ENCODE measurements around the gene PKP4. TPM values are rescaled to one million over a fixed set of nuclear protein-coding genes. Genes with fewer than 3 reads are reported as not detected.

The PKP4 gene
- total RNA-seq, 1 donor from 2014 or later: 62.9 TPM

- Mint-ChIP-seq H3K4me3 (ENCODE audit: low read depth) (no peak overlapping the region), H3K9me3 (ENCODE audit: low read depth) (no peaks in the 10 kb centered on the region), H3K27me3 (peaks cover 10% of the 10 kb centered on the region), H3K36me3 (ENCODE audit: insufficient read depth) (no peaks in the 10 kb centered on the region), H3K4me1 (ENCODE audit: low read depth) (peaks cover 8% of the 10 kb centered on the region), H3K27ac (no peak overlapping the region)
- DNase-seq (ENCODE audit: low spot score, unreplicated experiment): no peak
- TF ChIP-seq CTCF (IDR thresholded peaks at IDR 0.05; ENCODE audit: unreplicated experiment): no peak
Measured at GRCh38 chr2:158686210-158686691, 229.5 kb downstream of the PKP4 start.

GRCh38 chr2:158687315-158687714 lies 230.6 kb downstream of the PKP4 start:
- Mint-ChIP-seq H3K36me3 (ENCODE audit: insufficient read depth) (no peaks in the 10 kb centered on the region), H3K4me1 (ENCODE audit: low read depth) (peaks cover 8% of the 10 kb centered on the region), H3K27me3 (peaks cover 10% of the 10 kb centered on the region), H3K9me3 (ENCODE audit: low read depth) (no peaks in the 10 kb centered on the region), H3K4me3 (ENCODE audit: low read depth) (no peak overlapping the region), H3K27ac (no peak overlapping the region)
- DNase-seq (ENCODE audit: low spot score, unreplicated experiment): no peak
- no peak for TF ChIP-seq CTCF (IDR thresholded peaks at IDR 0.05; ENCODE audit: unreplicated experiment)

GRCh38 chr2:158688721-158689120 lies 232.0 kb downstream of the PKP4 start:
- H3K4me1 Mint-ChIP-seq (ENCODE audit: low read depth): peaks cover 8% of the 10 kb centered on the region
- TF ChIP-seq CTCF (IDR thresholded peaks at IDR 0.05; ENCODE audit: unreplicated experiment): no peak
- no peak for DNase-seq (ENCODE audit: low spot score, unreplicated experiment)
- no peak overlapping the region for H3K27ac Mint-ChIP-seq
- peaks cover 10% of the 10 kb centered on the region for H3K27me3 Mint-ChIP-seq
- H3K4me3 Mint-ChIP-seq (ENCODE audit: low read depth): no peak overlapping the region
- H3K9me3 Mint-ChIP-seq (ENCODE audit: low read depth): no peaks in the 10 kb centered on the region
- no peaks in the 10 kb centered on the region for H3K36me3 Mint-ChIP-seq (ENCODE audit: insufficient read depth)

GRCh38 chr2:158689391-158689790 lies 232.6 kb downstream of the PKP4 start:
- Mint-ChIP-seq H3K9me3 (ENCODE audit: low read depth) (no peaks in the 10 kb centered on the region), H3K4me1 (ENCODE audit: low read depth) (peaks cover 8% of the 10 kb centered on the region), H3K27ac (no peak overlapping the region), H3K36me3 (ENCODE audit: insufficient read depth) (no peaks in the 10 kb centered on the region), H3K4me3 (ENCODE audit: low read depth) (no peak overlapping the region), H3K27me3 (peaks cover 10% of the 10 kb centered on the region)
- TF ChIP-seq CTCF (IDR thresholded peaks at IDR 0.05; ENCODE audit: unreplicated experiment): no peak
- no peak for DNase-seq (ENCODE audit: low spot score, unreplicated experiment)

DNA sequence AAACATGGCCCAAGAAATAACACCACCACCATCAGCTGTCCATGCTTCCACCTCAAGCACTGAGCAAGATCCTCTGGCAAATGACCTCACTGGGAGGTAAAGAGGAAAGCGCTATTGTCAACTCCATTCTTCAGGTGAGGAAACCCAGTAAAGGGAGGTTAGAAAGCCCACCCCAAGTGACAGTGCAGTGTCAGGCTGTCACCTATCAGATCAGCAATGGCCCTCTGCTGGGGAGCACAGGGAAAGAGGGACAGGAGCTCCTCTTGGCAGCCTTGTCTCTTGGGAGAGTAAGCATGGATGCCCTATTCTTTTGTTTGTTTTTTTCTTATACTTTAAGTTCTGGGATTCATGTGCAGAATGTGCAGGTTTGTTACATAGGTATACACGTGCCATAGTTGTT lies 234.1 kb downstream of the PKP4 start:
- Mint-ChIP-seq H3K27ac (no peak overlapping the region), H3K4me3 (ENCODE audit: low read depth) (no peak overlapping the region), H3K4me1 (ENCODE audit: low read depth) (peaks cover 5% of the 10 kb centered on the region), H3K36me3 (ENCODE audit: insufficient read depth) (no peaks in the 10 kb centered on the region), H3K27me3 (peaks cover 10% of the 10 kb centered on the region), H3K9me3 (ENCODE audit: low read depth) (no peaks in the 10 kb centered on the region)
- TF ChIP-seq CTCF (IDR thresholded peaks at IDR 0.05; ENCODE audit: unreplicated experiment): no peak
- no peak for DNase-seq (ENCODE audit: low spot score, unreplicated experiment)
